ENCODE measurements around the gene CTXN1.

Gene CTXN1

GRCh38 chr19:7917267-7918061 lies 8.5 kb downstream of the CTXN1 start (continued):
- TF ChIP-seq ZNF704 (tag by site-specific recombination; IDR thresholded peaks at IDR 0.05) (no peak), ZNF221 (tag by site-specific recombination; IDR thresholded peaks at IDR 0.05; ENCODE audit: borderline replicate concordance) (no peak), ZNF174 (tag by site-specific recombination; IDR thresholded peaks at IDR 0.05) (no peak), KLF1 (tag by site-specific recombination; IDR thresholded peaks at IDR 0.05) (no peak), ZNF341 (tag by site-specific recombination; IDR thresholded peaks at IDR 0.05; ENCODE audit: low read depth) (no peak), ZNF324 (tag by site-specific recombination; IDR thresholded peaks at IDR 0.05) (no peak), BCL11A (tag by site-specific recombination; IDR thresholded peaks at IDR 0.05; ENCODE audit: low read depth) (0 out of 2 replicates have a peak, but pooled peaks have one; percentile 16), ZNF114 (tag by site-specific recombination; IDR thresholded peaks at IDR 0.05) (no peak), ZFHX2 (tag by site-specific recombination; conservative IDR thresholded peaks at IDR 0.05) (peak; percentile 92), KLF8 (tag by site-specific recombination; IDR thresholded peaks at IDR 0.05) (peak; percentile 35; the same call in 1 of the 2 replicates), ZNF776 (tag by site-specific recombination; IDR thresholded peaks at IDR 0.05; ENCODE audit: borderline replicate concordance) (no peak), ZNF610 (tag by site-specific recombination; IDR thresholded peaks at IDR 0.05; ENCODE audit: borderline replicate concordance) (no peak), ZNF239 (tag by site-specific recombination; IDR thresholded peaks at IDR 0.05) (no peak), INSM2 (tag by site-specific recombination; IDR thresholded peaks at IDR 0.05) (no peak), PRDM10 (tag by site-specific recombination; IDR thresholded peaks at IDR 0.05) (no peak), ZNF335 (tag by site-specific recombination; conservative IDR thresholded peaks at IDR 0.05) (peak; percentile 63), ZBTB10 (tag by site-specific recombination; IDR thresholded peaks at IDR 0.05) (peak; percentile 68; the same call in 1 of the 2 replicates), ZNF561 (tag by site-specific recombination; IDR thresholded peaks at IDR 0.05; ENCODE audit: borderline replicate concordance) (peak; percentile 62; the same call in 1 of the 2 replicates), REST (tag by site-specific recombination; IDR thresholded peaks at IDR 0.05) (no peak), ZNF449 (tag by site-specific recombination; IDR thresholded peaks at IDR 0.05) (peak; percentile 12; the same call in 1 of the 2 replicates), ZNF791 (tag by site-specific recombination; IDR thresholded peaks at IDR 0.05) (no peak), SETDB1 (IDR thresholded peaks at IDR 0.05; ENCODE audit: insufficient read length, low read length) (no peak), ZNF404 (tag by site-specific recombination; IDR thresholded peaks at IDR 0.05) (no peak), ZBTB20 (tag by site-specific recombination; IDR thresholded peaks at IDR 0.05) (peak; percentile 81), TRIM28 (IDR thresholded peaks at IDR 0.05; ENCODE audit: borderline replicate concordance, low read length) (no peak)
